ENCODE results near the gene LAMA3. TPM values are rescaled to one million over a fixed set of nuclear protein-coding genes. Genes with fewer than 3 reads are reported as not detected.

Gene LAMA3
- total and polyA plus RNA-seq, 2 donors (not counting 1 experiment from before 2014, with no cell fraction given): 0.75 to 13.2 TPM

GRCh38 chr18:23941791-23942190 is 252.5 kb downstream of the LAMA3 start:
- H3K79me2 ChIP-seq (ENCODE audit: control insufficient read depth, insufficient read depth, low read length): no peaks in the 10 kb centered on the region
- no peaks in the 10 kb centered on the region for H3K4me1 ChIP-seq (ENCODE audit: control insufficient read depth, extremely low read depth, insufficient read depth, low read length)
- no peak overlapping the region for H3K4me2 ChIP-seq (ENCODE audit: extremely low read depth, insufficient read depth, low read length)
- H3K9ac ChIP-seq (ENCODE audit: insufficient read depth, low read length): no peak overlapping the region
- H3K9me3 ChIP-seq (ENCODE audit: control insufficient read depth, insufficient read depth, low read depth, low read length): no peaks in the 10 kb centered on the region
- no peaks in the 10 kb centered on the region for H3K36me3 ChIP-seq (ENCODE audit: control insufficient read depth, insufficient read depth, low read length)
- no peak overlapping the region for H3K27ac ChIP-seq (ENCODE audit: insufficient read depth, low read length)
- H3K4me3 ChIP-seq (replicated peaks in 1 of 4; ENCODE audit: control extremely low read depth in 1 of 4, insufficient read depth in 1 of 4, low read depth in 3 of 4, low read length in 4 of 4): no peak overlapping the region
- H3K27me3 ChIP-seq (ENCODE audit: control insufficient read depth, insufficient read depth, low read length): no peaks in the 10 kb centered on the region
- no peak for DNase-seq (ENCODE audit: low read depth in 2 of 2)
- no peaks in the 10 kb centered on the region for H4K20me1 ChIP-seq (ENCODE audit: control insufficient read depth, extremely low read depth, insufficient read depth, low read length)
- no peak for TF ChIP-seq EZH2 (IDR thresholded peaks at IDR 0.05; ENCODE audit: low read length, missing control alignments)
- no peak for TF ChIP-seq CTCF (conservative IDR thresholded peaks at IDR 0.05 in 1 of 2, IDR thresholded peaks at IDR 0.05 in 1 of 2; ENCODE audit: low read depth in 1 of 2, low read length in 2 of 2)
- no peak overlapping the region for H2AFZ ChIP-seq (ENCODE audit: low read length)

GRCh38 chr18:23943104-23943503 is 253.9 kb downstream of the LAMA3 start:
- no peaks in the 10 kb centered on the region for H3K36me3 ChIP-seq (ENCODE audit: control insufficient read depth, insufficient read depth, low read length)
- no peaks in the 10 kb centered on the region for H3K27me3 ChIP-seq (ENCODE audit: control insufficient read depth, insufficient read depth, low read length)
- no peaks in the 10 kb centered on the region for H3K9me3 ChIP-seq (ENCODE audit: control insufficient read depth, insufficient read depth, low read depth, low read length)
- no peak overlapping the region for H3K4me3 ChIP-seq (replicated peaks in 1 of 4; ENCODE audit: control extremely low read depth in 1 of 4, insufficient read depth in 1 of 4, low read depth in 3 of 4, low read length in 4 of 4)
- no peaks in the 10 kb centered on the region for H3K4me1 ChIP-seq (ENCODE audit: control insufficient read depth, extremely low read depth, insufficient read depth, low read length)
- no peaks in the 10 kb centered on the region for H4K20me1 ChIP-seq (ENCODE audit: control insufficient read depth, extremely low read depth, insufficient read depth, low read length)
- H3K4me2 ChIP-seq (ENCODE audit: extremely low read depth, insufficient read depth, low read length): no peak overlapping the region
- H3K27ac ChIP-seq (ENCODE audit: insufficient read depth, low read length): no peak overlapping the region
- H3K79me2 ChIP-seq (ENCODE audit: control insufficient read depth, insufficient read depth, low read length): no peaks in the 10 kb centered on the region
- no peak overlapping the region for H2AFZ ChIP-seq (ENCODE audit: low read length)
- no peak for DNase-seq (ENCODE audit: low read depth in 2 of 2)
- no peak overlapping the region for H3K9ac ChIP-seq (ENCODE audit: insufficient read depth, low read length)
- TF ChIP-seq EZH2 (IDR thresholded peaks at IDR 0.05; ENCODE audit: low read length, missing control alignments): no peak
- TF ChIP-seq CTCF (conservative IDR thresholded peaks at IDR 0.05 in 1 of 2, IDR thresholded peaks at IDR 0.05 in 1 of 2; ENCODE audit: low read depth in 1 of 2, low read length in 2 of 2): no peak

GRCh38 chr18:23943903-23944624 is 254.8 kb downstream of the LAMA3 start:
- H3K27ac ChIP-seq (ENCODE audit: insufficient read depth, low read length): no peak overlapping the region
- H3K36me3 ChIP-seq (ENCODE audit: control insufficient read depth, insufficient read depth, low read length): no peaks in the 10 kb centered on the region
- no peak overlapping the region for H3K4me2 ChIP-seq (ENCODE audit: extremely low read depth, insufficient read depth, low read length)

More at GRCh38 chr18:23943903-23944624, 254.8 kb downstream of the LAMA3 start:
- TF ChIP-seq EZH2 (IDR thresholded peaks at IDR 0.05; ENCODE audit: low read length, missing control alignments) (no peak), CTCF (conservative IDR thresholded peaks at IDR 0.05 in 1 of 2, IDR thresholded peaks at IDR 0.05 in 1 of 2; ENCODE audit: low read depth in 1 of 2, low read length in 2 of 2) (no peak)
- peak; percentile 82 to 89 for DNase-seq (ENCODE audit: low read depth in 2 of 2)
- H3K4me1 ChIP-seq (ENCODE audit: control insufficient read depth, extremely low read depth, insufficient read depth, low read length): no peaks in the 10 kb centered on the region
- H3K79me2 ChIP-seq (ENCODE audit: control insufficient read depth, insufficient read depth, low read length): no peaks in the 10 kb centered on the region
- no peaks in the 10 kb centered on the region for H3K9me3 ChIP-seq (ENCODE audit: control insufficient read depth, insufficient read depth, low read depth, low read length)
- no peak overlapping the region for H2AFZ ChIP-seq (ENCODE audit: low read length)
- no peaks in the 10 kb centered on the region for H3K27me3 ChIP-seq (ENCODE audit: control insufficient read depth, insufficient read depth, low read length)
- H3K9ac ChIP-seq (ENCODE audit: insufficient read depth, low read length): no peak overlapping the region
- H3K4me3 ChIP-seq (replicated peaks in 1 of 4; ENCODE audit: control extremely low read depth in 1 of 4, insufficient read depth in 1 of 4, low read depth in 3 of 4, low read length in 4 of 4): no peak overlapping the region
- no peaks in the 10 kb centered on the region for H4K20me1 ChIP-seq (ENCODE audit: control insufficient read depth, extremely low read depth, insufficient read depth, low read length)
